Fibroblast of skin of back (primary cell): ENCODE measurements around the gene PON2.
"Not testable (repeated sequence)": the region's sequence is repeated elsewhere in the genome, so short reads cannot be mapped to it uniquely, and the experiment has no call there.

Source experiments
- DNase-seq: peaks from one replicate; pipeline ENCODE4 v3.0.0-alpha.2; 2013

PON2 gene

GRCh38 chr7:95404316-95404865, 30.4 kb downstream of the PON2 start:
- no peak for DNase-seq

GRCh38 chr7:95398155-95398940, 36.5 kb downstream of the PON2 start:
- no peak for DNase-seq

DNA sequence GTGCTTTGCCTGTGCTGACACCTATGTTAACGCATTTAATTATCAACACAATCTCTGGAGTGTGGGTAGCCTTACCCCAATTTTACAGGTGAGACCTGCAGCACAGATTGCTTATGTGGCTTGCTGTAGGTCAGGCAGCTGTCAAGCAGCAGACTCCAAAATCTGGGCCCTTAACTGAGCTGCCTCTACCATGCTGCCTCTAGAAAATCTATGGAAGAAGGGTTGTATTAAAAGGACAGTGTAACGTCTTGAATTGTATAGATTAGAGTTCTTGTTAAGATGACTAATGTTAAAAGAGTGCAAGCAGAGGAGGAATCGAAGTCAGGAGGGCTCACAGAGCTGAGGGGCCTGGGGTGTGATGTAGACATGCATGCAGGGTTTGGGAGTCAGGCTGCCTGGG, 37.4 kb downstream of the PON2 start:
- DNase-seq = no peak

DNA sequence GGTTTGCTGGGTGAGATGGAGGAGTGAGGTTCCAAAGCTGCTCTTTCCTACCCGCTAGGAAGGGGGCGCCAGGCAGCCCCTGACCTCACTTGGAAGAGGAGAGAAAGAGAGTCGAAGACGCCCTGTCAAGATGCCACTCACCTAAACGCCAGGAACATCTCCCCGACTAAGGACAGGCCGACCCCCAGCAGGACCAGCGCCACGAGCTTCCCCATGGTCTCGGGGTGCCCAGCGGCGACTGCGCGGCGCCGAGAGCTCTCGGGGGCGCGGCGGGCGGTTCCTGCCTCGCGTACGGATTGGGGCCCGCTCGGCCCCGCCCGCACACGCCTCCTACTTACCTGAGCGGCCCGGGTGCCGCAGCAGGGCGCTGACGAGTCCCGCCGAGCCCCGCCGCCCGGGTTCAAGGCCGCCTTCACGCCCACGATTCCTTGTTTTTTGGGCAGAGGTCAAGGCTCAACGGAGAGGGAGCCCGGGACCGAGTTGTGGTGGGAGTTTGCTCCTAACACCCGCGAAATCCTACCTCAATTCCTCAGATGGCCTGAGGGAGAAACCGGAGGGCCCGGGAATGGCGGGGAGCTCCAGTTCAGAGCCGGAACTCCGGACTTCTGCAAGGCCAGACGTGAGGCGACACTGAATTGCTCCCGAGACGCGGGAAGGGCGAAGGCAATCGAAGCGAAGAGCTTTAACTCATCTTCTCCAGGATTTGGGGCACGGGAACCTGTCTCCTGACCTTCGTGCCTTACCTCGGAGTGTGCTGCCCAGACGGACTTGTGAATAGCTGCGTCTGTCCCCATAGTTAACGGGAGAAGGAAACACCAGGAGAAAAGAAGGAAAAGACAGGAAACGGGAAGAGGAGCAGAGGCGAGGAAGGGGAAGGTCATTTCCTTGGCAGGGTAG, 38.4 kb downstream of the PON2 start, which contains the start of gene PON3:
Gene PON3 (minus strand): TSS at position 240 of the 897 bp plus-strand sequence. CDS start 25 bp downstream, at position 215.
- DNase-seq = no peak

- no peak for DNase-seq
Measured at GRCh38 chr7:95395755-95396135, 39.1 kb downstream of the PON2 start.

DNA sequence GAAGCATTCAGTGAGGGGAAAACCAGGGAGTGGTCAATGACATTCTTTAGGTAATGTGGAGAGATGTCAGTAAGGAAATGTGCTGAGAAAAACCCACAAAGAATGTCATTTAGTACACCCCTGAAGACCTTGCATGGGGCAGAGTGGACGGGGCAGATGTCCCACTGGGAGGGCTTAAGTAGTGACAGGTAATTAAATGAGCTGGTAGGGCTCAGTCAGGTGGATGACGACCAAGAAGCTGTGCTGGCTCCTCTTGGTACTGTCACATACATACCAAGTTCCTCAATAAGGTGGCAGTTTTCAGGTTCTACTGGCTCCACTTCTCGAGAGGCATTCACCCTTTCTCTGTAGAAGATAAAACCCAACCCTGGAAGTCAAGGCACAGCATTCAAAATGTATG, 40.5 kb downstream of the PON2 start:
- DNase-seq = no peak

- DNase-seq = no peak
Measured at GRCh38 chr7:95391761-95392160, 43.1 kb downstream of the PON2 start.

DNA sequence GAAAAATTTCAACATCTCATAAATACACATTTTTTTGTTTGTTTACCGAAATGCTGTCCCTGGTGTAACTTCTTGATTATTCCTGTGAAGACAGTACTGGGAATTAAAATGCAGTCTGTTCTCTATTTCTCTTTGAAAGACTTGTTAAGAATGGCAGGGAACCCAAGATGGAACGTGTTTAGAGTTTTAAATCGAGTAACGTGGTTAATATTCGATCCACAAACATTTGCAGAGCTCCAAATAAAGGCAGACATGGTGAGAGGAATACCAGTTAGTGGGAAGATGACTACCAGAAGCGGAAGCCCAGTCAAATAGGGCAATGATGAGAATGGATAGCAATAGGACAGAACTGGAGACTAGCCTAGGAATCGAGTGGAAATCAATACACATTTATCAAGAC, 45.3 kb downstream of the PON2 start:
- DNase-seq = no peak

- not testable (repeated sequence) for DNase-seq
Measured at GRCh38 chr7:95379457-95379856, 55.4 kb downstream of the PON2 start.

GRCh38 chr7:95376632-95377400, 58.0 kb downstream of the PON2 start:
- DNase-seq = no peak

DNA sequence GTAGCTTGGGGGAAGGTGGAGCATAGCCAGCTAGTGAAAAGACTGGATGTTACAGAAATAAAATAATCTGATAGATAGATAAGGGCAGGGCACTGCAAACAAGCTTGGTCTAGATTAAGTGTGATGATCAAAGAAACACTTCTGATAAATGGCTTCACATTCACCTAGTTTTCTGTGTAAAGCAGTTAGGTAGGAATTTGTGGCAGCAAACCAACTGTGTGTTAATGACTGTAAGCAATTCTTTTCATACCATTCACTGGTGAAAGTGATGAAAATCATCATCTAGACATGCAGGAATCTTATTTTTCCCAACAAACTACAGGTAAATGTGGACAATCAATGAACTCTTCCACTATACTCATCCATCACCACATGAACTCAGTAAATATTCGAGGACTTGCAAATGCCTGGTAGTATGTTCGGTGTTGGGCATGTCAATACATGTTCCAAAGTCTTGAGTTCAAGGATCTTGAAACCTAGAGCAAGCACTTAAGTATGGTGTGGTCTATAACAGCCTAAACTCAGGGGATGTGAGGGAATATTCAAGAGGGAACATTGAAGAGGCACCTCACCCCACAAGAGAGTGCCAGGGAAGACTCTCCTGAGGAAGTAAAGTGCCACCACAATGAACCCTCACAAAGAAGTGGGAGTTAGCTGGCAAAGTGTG, 59.1 kb downstream of the PON2 start:
- DNase-seq = no peak

DNA sequence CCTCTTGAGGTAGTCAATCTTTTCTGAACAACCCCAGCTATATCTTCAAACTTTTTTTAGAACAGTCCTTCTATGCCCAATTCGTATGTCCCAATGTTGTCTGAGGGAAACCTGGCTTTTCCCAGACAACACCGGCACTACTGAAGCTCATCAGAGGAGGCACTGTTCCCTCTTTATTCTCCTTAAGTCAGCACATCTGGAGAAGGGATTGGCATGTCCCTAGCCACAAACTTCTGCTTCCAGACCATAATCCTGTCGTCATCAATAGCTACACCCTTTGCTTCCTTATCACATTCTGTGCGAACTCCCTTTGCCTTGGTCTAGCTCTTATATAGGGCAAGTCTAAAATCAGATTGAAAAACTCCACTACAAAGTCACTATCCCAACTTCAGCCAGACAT, 61.5 kb downstream of the PON2 start:
- DNase-seq = no peak

GRCh38 chr7:95368235-95368634, 66.6 kb downstream of the PON2 start:
- DNase-seq = no peak

GRCh38 chr7:95367606-95368005, 67.2 kb downstream of the PON2 start:
- DNase-seq = no peak

- peak; percentile 61 for DNase-seq
Measured at GRCh38 chr7:95365151-95365550, 69.7 kb downstream of the PON2 start.

GRCh38 chr7:95357623-95358022, 77.2 kb downstream of the PON2 start:
- DNase-seq = no peak
